HCT116 (cell line): Measurements from ENCODE around the gene SERPINB5.

Experiments
- EGR1 ChIP-seq: IDR thresholded peaks from 2 replicates; pipeline ENCODE4 v1.6.1; 2012; ENCODE audit warnings: low read depth
- EZH2phosphoT487 ChIP-seq: fragments of 200-600 bp; IDR thresholded peaks from 2 replicates; pipeline ENCODE4 v1.6.1; 2018; ENCODE audit warnings: antibody characterized with exemption, borderline replicate concordance
- POLR2A ChIP-seq: IDR thresholded peaks from 2 replicates; pipeline ENCODE4 v1.7.0; 2011; ENCODE audit warnings: borderline replicate concordance; ENCODE audit not compliant: insufficient read depth, insufficient read length; ENCODE audit errors: extremely low read depth
- POLR2AphosphoS5 ChIP-seq: IDR thresholded peaks from 2 replicates; pipeline ENCODE4 v1.6.1; 2011; ENCODE audit warnings: mild to moderate bottlenecking, low read depth, low read length, moderate library complexity
- TF ChIP-seq, protein P1 (sequence below), 3 experiments: fragments of 200-600 bp in 1 of 3; sonication (generic) in 1 of 3; IDR thresholded peaks in 2 of 3; conservative IDR thresholded peaks in 1 of 3; 2 replicates each; pipeline ENCODE4 v1.5.1; 2012 to 2017; ENCODE audit warnings: low read depth in 2 of 3, low read length in 2 of 3, antibody characterized with exemption in 1 of 3, borderline replicate concordance in 1 of 3, control low read depth in 1 of 3, mild to moderate bottlenecking in 1 of 3, mixed read lengths in 1 of 3, mixed run types in 1 of 3, moderate library complexity in 1 of 3; ENCODE audit not compliant: insufficient read depth in 1 of 3
- TF ChIP-seq, protein P2 (sequence below): IDR thresholded peaks from 2 replicates; pipeline ENCODE4 v1.6.1; 2012; ENCODE audit warnings: low read depth
- TF ChIP-seq, protein P3 (sequence below): IDR thresholded peaks from 2 replicates; pipeline ENCODE4 v1.6.1; 2012

DNA sequence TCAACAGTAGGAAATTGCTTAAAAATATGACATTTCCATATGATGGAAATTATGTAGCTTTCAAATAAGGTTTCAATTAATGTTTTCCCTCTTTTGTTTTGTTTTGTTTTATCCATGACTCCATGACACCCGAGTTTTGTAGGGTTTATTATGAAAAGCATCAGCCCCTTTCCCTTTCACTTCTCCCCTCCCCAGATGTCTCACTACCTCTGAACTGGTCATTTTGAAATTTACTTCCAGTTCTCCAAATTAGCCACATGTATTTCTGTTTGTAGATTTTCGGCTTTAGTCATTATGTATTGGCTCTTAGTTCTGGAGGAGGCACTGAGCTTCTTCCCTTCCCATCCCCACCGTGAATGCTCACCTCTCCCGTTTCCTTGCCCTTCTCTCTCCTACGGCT is 35.9 kb upstream of the SERPINB5 start:
- TF ChIP-seq EZH2phosphoT487 (no peak), POLR2A (no peak), EGR1 (no peak), POLR2AphosphoS5 (no peak)
- TF ChIP-seq, protein P1, sequence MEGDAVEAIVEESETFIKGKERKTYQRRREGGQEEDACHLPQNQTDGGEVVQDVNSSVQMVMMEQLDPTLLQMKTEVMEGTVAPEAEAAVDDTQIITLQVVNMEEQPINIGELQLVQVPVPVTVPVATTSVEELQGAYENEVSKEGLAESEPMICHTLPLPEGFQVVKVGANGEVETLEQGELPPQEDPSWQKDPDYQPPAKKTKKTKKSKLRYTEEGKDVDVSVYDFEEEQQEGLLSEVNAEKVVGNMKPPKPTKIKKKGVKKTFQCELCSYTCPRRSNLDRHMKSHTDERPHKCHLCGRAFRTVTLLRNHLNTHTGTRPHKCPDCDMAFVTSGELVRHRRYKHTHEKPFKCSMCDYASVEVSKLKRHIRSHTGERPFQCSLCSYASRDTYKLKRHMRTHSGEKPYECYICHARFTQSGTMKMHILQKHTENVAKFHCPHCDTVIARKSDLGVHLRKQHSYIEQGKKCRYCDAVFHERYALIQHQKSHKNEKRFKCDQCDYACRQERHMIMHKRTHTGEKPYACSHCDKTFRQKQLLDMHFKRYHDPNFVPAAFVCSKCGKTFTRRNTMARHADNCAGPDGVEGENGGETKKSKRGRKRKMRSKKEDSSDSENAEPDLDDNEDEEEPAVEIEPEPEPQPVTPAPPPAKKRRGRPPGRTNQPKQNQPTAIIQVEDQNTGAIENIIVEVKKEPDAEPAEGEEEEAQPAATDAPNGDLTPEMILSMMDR (IDR thresholded peaks at IDR 0.05 in 2 of 3, conservative IDR thresholded peaks at IDR 0.05 in 1 of 3; ENCODE audit: borderline replicate concordance in 1 of 3, insufficient read depth in 1 of 3, low read depth in 2 of 3, low read length in 2 of 3), result no peak
- TF ChIP-seq, protein P2, sequence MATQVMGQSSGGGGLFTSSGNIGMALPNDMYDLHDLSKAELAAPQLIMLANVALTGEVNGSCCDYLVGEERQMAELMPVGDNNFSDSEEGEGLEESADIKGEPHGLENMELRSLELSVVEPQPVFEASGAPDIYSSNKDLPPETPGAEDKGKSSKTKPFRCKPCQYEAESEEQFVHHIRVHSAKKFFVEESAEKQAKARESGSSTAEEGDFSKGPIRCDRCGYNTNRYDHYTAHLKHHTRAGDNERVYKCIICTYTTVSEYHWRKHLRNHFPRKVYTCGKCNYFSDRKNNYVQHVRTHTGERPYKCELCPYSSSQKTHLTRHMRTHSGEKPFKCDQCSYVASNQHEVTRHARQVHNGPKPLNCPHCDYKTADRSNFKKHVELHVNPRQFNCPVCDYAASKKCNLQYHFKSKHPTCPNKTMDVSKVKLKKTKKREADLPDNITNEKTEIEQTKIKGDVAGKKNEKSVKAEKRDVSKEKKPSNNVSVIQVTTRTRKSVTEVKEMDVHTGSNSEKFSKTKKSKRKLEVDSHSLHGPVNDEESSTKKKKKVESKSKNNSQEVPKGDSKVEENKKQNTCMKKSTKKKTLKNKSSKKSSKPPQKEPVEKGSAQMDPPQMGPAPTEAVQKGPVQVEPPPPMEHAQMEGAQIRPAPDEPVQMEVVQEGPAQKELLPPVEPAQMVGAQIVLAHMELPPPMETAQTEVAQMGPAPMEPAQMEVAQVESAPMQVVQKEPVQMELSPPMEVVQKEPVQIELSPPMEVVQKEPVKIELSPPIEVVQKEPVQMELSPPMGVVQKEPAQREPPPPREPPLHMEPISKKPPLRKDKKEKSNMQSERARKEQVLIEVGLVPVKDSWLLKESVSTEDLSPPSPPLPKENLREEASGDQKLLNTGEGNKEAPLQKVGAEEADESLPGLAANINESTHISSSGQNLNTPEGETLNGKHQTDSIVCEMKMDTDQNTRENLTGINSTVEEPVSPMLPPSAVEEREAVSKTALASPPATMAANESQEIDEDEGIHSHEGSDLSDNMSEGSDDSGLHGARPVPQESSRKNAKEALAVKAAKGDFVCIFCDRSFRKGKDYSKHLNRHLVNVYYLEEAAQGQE, result no peak
- TF ChIP-seq, protein P3, sequence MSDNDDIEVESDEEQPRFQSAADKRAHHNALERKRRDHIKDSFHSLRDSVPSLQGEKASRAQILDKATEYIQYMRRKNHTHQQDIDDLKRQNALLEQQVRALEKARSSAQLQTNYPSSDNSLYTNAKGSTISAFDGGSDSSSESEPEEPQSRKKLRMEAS, result no peak
